Endodermal cell (in vitro differentiated cells): Measurements from ENCODE around the gene CTTN. TPM values are rescaled to one million over a fixed set of nuclear protein-coding genes. Genes with fewer than 3 reads are reported as not detected.

Source experiments
- DNase-seq: peaks from one replicate; pipeline ENCODE4 v3.0.0-alpha.2; 2017
- H3K27ac ChIP-seq: 2 replicates; pipeline ENCODE4 v1.5.1; 2013; ENCODE audit warnings: mild to moderate bottlenecking, low read depth, low read length, moderate library complexity
- H3K27me3 ChIP-seq: 2 replicates; pipeline ENCODE4 v1.6.1; 2013; ENCODE audit warnings: mild to moderate bottlenecking, low read length, moderate library complexity; ENCODE audit not compliant: insufficient read depth, control insufficient read depth, poor library complexity, severe bottlenecking
- H3K36me3 ChIP-seq: 2 replicates; pipeline ENCODE4 v1.7.0; 2013; ENCODE audit warnings: mild to moderate bottlenecking, low read length, moderate library complexity; ENCODE audit not compliant: control insufficient read depth, insufficient read depth
- H3K4me1 ChIP-seq: one replicate; pipeline ENCODE4 v1.7.0; 2013; ENCODE audit warnings: low read length; ENCODE audit not compliant: control insufficient read depth, insufficient read depth
- H3K4me3 ChIP-seq: 2 replicates; pipeline ENCODE4 v1.5.1; 2013; ENCODE audit warnings: mild to moderate bottlenecking, low read length, moderate library complexity
- H3K9ac ChIP-seq: 2 replicates; pipeline ENCODE4 v1.6.1; 2013; ENCODE audit warnings: mild to moderate bottlenecking, low read length, moderate library complexity; ENCODE audit not compliant: poor library complexity, severe bottlenecking; ENCODE audit errors: extremely low read depth
- H3K9me3 ChIP-seq: 2 replicates; pipeline ENCODE4 v1.6.1; 2013; ENCODE audit warnings: mild to moderate bottlenecking, low read length, moderate library complexity; ENCODE audit not compliant: control insufficient read depth
- H3K27ac Mint-ChIP-seq: 2 replicates; pipeline ENCODE4 v1.8.0; 2020; ENCODE audit warnings: mixed read lengths
- H3K27me3 Mint-ChIP-seq: 2 replicates; pipeline ENCODE4 v1.8.0; 2021; ENCODE audit warnings: mild to moderate bottlenecking, mixed read lengths; ENCODE audit not compliant: insufficient read depth
- H3K36me3 Mint-ChIP-seq: 2 replicates; pipeline ENCODE4 v1.8.0; 2020; ENCODE audit warnings: low read depth, mixed read lengths
- H3K4me1 Mint-ChIP-seq: 2 replicates; pipeline ENCODE4 v1.8.0; 2020; ENCODE audit warnings: mixed read lengths
- H3K4me3 Mint-ChIP-seq: 2 replicates; pipeline ENCODE4 v1.8.0; 2020; ENCODE audit warnings: mild to moderate bottlenecking, moderate library complexity, mixed read lengths
- H3K9me3 Mint-ChIP-seq: 2 replicates; pipeline ENCODE4 v1.8.0; 2020; ENCODE audit warnings: mild to moderate bottlenecking, mixed read lengths
- WGBS, 2 experiments: methylation state at CpG; one replicate each; pipeline versions ENCODE4 v1.1.5 to v1.1.7; 2013; ENCODE audit warnings: missing lambda C conversion rate in 2 of 2, mixed read lengths in 1 of 2; ENCODE audit not compliant: insufficient coverage in 1 of 2, insufficient read length in 1 of 2; 5-methylcytosine and 5-hydroxymethylcytosine counted together
- total RNA-seq, 2 donors: library from RNA; stranded (reverse); fragmentation: NEBNext Ultra II Directional in 1 of 2; extraction: Animal tissue kit (Norgen Biotek cat#: 25700) in 1 of 2; gene quantifications; 2 replicates in 1 of 2; 3 replicates in 1 of 2; pipeline ENCODE4 v1.2.1, GENCODE V29; 2021
- TF ChIP-seq, protein P1 (sequence below): fragments of 200-600 bp; sonication (generic); conservative IDR thresholded peaks from 2 replicates; pipeline ENCODE4 v1.5.0; 2021; ENCODE audit warnings: antibody characterized with exemption, mild to moderate bottlenecking

The CTTN gene
- total RNA-seq, 2 donors from 2014 or later, result 282 to 283 TPM

GRCh38 chr11:70478166-70478890, 80.0 kb downstream of the CTTN start:
- WGBS, 2 experiments, result 92% methylated on average over 8 to 11 of the region's 11 CpGs
- Histone ChIP-seq H3K27ac (peak overlapping the region; percentile 81), H3K27me3 (no peaks in the 10 kb centered on the region), H3K9me3 (no peaks in the 10 kb centered on the region), H3K4me3 (no peak overlapping the region), H3K36me3 (no peaks in the 10 kb centered on the region), H3K9ac (no peak overlapping the region), H3K4me1 (no peaks in the 10 kb centered on the region)
- H3K27me3 Mint-ChIP-seq, result no peaks in the 10 kb centered on the region
- H3K4me3 Mint-ChIP-seq, result no peak overlapping the region
- H3K9me3 Mint-ChIP-seq, result no peaks in the 10 kb centered on the region
- H3K36me3 Mint-ChIP-seq, result no peaks in the 10 kb centered on the region
- TF ChIP-seq, protein P1, sequence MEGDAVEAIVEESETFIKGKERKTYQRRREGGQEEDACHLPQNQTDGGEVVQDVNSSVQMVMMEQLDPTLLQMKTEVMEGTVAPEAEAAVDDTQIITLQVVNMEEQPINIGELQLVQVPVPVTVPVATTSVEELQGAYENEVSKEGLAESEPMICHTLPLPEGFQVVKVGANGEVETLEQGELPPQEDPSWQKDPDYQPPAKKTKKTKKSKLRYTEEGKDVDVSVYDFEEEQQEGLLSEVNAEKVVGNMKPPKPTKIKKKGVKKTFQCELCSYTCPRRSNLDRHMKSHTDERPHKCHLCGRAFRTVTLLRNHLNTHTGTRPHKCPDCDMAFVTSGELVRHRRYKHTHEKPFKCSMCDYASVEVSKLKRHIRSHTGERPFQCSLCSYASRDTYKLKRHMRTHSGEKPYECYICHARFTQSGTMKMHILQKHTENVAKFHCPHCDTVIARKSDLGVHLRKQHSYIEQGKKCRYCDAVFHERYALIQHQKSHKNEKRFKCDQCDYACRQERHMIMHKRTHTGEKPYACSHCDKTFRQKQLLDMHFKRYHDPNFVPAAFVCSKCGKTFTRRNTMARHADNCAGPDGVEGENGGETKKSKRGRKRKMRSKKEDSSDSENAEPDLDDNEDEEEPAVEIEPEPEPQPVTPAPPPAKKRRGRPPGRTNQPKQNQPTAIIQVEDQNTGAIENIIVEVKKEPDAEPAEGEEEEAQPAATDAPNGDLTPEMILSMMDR, result no peak
- peaks cover 2% of the 10 kb centered on the region for H3K4me1 Mint-ChIP-seq
- H3K27ac Mint-ChIP-seq, result no peak overlapping the region
- no peak for DNase-seq

GRCh38 chr11:70480711-70481110, 82.4 kb downstream of the CTTN start:
- Mint-ChIP-seq H3K36me3 (peaks cover 4% of the 10 kb centered on the region), H3K27me3 (no peaks in the 10 kb centered on the region), H3K4me1 (peaks cover 10% of the 10 kb centered on the region), H3K9me3 (no peaks in the 10 kb centered on the region), H3K4me3 (no peak overlapping the region), H3K27ac (no peak overlapping the region)
- TF ChIP-seq, protein P1, result no peak
- Histone ChIP-seq H3K9me3 (no peaks in the 10 kb centered on the region), H3K4me3 (no peak overlapping the region), H3K36me3 (no peaks in the 10 kb centered on the region), H3K27me3 (no peaks in the 10 kb centered on the region), H3K9ac (no peak overlapping the region), H3K27ac (no peak overlapping the region), H3K4me1 (no peaks in the 10 kb centered on the region)
- WGBS, 2 experiments, result 91 to 92% methylated on average over 2 to 3 of the region's 3 CpGs
- DNase-seq, result no peak

DNA sequence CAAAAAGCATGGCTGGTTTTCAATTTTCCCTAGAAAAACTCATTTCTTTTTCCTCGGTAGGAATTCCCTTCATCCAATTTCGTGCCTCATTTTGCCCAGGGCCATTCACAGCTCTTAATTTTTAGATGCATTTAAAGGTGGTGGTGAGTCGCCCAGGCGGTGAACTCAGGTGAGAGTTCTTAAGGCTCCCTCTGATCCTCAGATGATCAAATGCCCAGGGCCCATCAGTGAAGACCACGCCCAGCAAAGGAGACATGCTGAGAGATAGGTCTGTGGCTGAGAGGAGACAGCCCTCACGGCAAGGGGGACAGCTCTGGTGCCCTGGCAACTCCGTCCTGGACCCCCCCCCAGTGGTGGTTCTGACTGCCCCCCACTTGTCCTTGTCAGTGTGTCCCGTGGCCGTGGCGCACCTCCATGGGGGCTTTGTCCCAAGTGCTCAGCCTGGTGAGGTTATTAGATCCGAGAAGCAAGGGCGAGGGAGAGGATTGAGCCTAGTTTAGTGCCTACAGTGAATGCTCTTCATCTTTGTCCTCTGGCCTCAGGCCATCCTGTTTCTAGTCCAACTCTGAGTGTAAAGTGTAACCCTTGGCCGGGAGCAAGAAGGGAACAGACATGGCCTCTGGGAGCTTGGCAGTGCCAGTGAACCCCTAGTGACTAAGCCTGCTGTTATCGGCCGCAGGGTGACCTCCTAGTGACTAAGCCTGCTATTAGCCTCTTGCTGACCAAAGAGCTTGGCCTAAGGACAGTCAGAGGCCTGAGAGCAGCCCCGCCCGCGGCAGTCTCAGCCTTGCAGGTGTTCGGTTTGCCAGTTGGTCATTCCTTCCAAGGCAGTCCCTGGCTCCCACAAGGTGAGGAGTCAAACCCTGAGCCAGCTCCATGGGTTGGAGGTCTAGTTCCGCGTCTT, 83.5 kb downstream of the CTTN start:
- H3K9me3 ChIP-seq, result no peaks in the 10 kb centered on the region
- no peak overlapping the region for H3K27ac ChIP-seq
- no peaks in the 10 kb centered on the region for H3K9me3 Mint-ChIP-seq
- H3K4me3 ChIP-seq, result no peak overlapping the region
- no peaks in the 10 kb centered on the region for H3K4me1 ChIP-seq
- 93 to 98% methylated on average over 18 to 21 of the region's 21 CpGs for WGBS, 2 experiments
- H3K4me3 Mint-ChIP-seq, result no peak overlapping the region
- no peak overlapping the region for H3K27ac Mint-ChIP-seq
- H3K27me3 Mint-ChIP-seq, result no peaks in the 10 kb centered on the region
- no peaks in the 10 kb centered on the region for H3K36me3 ChIP-seq
- H3K9ac ChIP-seq, result no peak overlapping the region
- no peak for DNase-seq
- TF ChIP-seq, protein P1, result no peak
- no peaks in the 10 kb centered on the region for H3K27me3 ChIP-seq
- peaks cover 10% of the 10 kb centered on the region for H3K36me3 Mint-ChIP-seq
- H3K4me1 Mint-ChIP-seq, result peaks cover 10% of the 10 kb centered on the region
